PC-3 (cell line): ENCODE data around the gene CALM1.

Experiments used
- CTCF ChIP-seq: fragments of 300-600 bp; sonication (generic); conservative IDR thresholded peaks from 2 replicates; pipeline ENCODE4 v1.5.1; 2017; ENCODE audit warnings: antibody characterized with exemption, low read depth, mild to moderate bottlenecking, low read length
- EZH2 ChIP-seq: fragments of 300-600 bp; sonication (generic); IDR thresholded peaks from one replicate; pipeline ENCODE4 v1.6.1; 2017; ENCODE audit warnings: antibody characterized with exemption, mild to moderate bottlenecking, low read length; ENCODE audit not compliant: unreplicated experiment

- TF ChIP-seq EZH2 (no peak), CTCF (no peak)
These were observed 19.9 kb downstream of the CALM1 start for GRCh38 chr14:90416720-90417119.
